ENCODE data around the gene KDM6A. TPM values are rescaled to one million over a fixed set of nuclear protein-coding genes. Genes with fewer than 3 reads are reported as not detected.

Gene KDM6A
- total RNA-seq, 1 experiment from 2014 or later: 40.9 TPM

DNA sequence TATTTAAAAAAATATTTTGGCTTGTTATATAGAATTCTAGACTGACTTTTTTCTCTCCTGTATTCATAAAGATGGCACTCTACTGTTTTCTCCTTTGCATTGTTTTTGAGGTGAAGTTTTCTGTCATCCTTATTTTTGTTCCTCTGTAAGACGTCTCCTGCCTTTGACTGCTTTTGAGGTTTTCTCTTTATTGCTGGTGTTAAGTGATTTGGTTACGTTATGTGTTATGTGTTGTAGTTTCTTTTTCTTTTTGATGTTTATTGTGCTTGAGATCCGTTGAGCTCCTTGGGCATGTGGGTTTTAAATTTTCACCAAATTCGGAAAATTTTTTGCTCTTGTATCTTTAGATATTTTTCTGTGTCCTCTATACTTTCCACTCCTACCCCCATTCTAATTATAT, 50.0 kb downstream of the KDM6A start:
- Histone ChIP-seq H3K4me1 (ENCODE audit: insufficient read depth, low read length, poor library complexity, severe bottlenecking) (peaks cover 3% of the 10 kb centered on the region), H3K36me3 (ENCODE audit: insufficient read depth, low read length, poor library complexity, severe bottlenecking) (no peaks in the 10 kb centered on the region), H3K27me3 (replicated peaks; ENCODE audit: insufficient read depth, low read depth, low read length, poor library complexity) (no peaks in the 10 kb centered on the region), H3K27ac (ENCODE audit: low read depth, low read length, poor library complexity, severe bottlenecking) (no peak overlapping the region), H3K4me3 (ENCODE audit: low read depth, low read length, poor library complexity, severe bottlenecking) (no peak overlapping the region), H3K9me3 (ENCODE audit: low read depth, low read length, poor library complexity, severe bottlenecking) (no peaks in the 10 kb centered on the region)
- TF ChIP-seq EZH2 (IDR thresholded peaks at IDR 0.05; ENCODE audit: borderline replicate concordance, low read depth, low read length, poor library complexity, severe bottlenecking): no peak
- TF ChIP-seq, protein P1, sequence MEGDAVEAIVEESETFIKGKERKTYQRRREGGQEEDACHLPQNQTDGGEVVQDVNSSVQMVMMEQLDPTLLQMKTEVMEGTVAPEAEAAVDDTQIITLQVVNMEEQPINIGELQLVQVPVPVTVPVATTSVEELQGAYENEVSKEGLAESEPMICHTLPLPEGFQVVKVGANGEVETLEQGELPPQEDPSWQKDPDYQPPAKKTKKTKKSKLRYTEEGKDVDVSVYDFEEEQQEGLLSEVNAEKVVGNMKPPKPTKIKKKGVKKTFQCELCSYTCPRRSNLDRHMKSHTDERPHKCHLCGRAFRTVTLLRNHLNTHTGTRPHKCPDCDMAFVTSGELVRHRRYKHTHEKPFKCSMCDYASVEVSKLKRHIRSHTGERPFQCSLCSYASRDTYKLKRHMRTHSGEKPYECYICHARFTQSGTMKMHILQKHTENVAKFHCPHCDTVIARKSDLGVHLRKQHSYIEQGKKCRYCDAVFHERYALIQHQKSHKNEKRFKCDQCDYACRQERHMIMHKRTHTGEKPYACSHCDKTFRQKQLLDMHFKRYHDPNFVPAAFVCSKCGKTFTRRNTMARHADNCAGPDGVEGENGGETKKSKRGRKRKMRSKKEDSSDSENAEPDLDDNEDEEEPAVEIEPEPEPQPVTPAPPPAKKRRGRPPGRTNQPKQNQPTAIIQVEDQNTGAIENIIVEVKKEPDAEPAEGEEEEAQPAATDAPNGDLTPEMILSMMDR (conservative IDR thresholded peaks at IDR 0.05; ENCODE audit: low read depth, low read length): no peak
- intact Hi-C loops (cut with micrococcal nuclease; ENCODE audit: unreplicated experiment): no loop called here
- ChIA-PET POLR2A (ENCODE audit: low non-redundant PET) (no interaction called here), CTCF (no interaction called here)
- no peak for DNase-seq (ENCODE audit: low spot score)
- BruUV-seq (replicated peaks): no TSS peak

GRCh38 chrX:44927398-44927797, 54.4 kb downstream of the KDM6A start:
- ChIA-PET CTCF (no interaction called here), POLR2A (ENCODE audit: low non-redundant PET) (no interaction called here)
- no peaks in the 10 kb centered on the region for H3K27me3 ChIP-seq (replicated peaks; ENCODE audit: insufficient read depth, low read depth, low read length, poor library complexity)
- no peak for TF ChIP-seq EZH2 (IDR thresholded peaks at IDR 0.05; ENCODE audit: borderline replicate concordance, low read depth, low read length, poor library complexity, severe bottlenecking)
- TF ChIP-seq, protein P1 (conservative IDR thresholded peaks at IDR 0.05; ENCODE audit: low read depth, low read length): no peak
- BruUV-seq (replicated peaks): TSS peak; percentile 4
- no peak overlapping the region for H3K4me3 ChIP-seq (ENCODE audit: low read depth, low read length, poor library complexity, severe bottlenecking)
- H3K4me1 ChIP-seq (ENCODE audit: insufficient read depth, low read length, poor library complexity, severe bottlenecking): no peaks in the 10 kb centered on the region
- H3K9me3 ChIP-seq (ENCODE audit: low read depth, low read length, poor library complexity, severe bottlenecking): peaks cover 9% of the 10 kb centered on the region
- intact Hi-C loops (cut with micrococcal nuclease; ENCODE audit: unreplicated experiment): no loop called here
- H3K27ac ChIP-seq (ENCODE audit: low read depth, low read length, poor library complexity, severe bottlenecking): no peak overlapping the region
- no peaks in the 10 kb centered on the region for H3K36me3 ChIP-seq (ENCODE audit: insufficient read depth, low read length, poor library complexity, severe bottlenecking)
- DNase-seq (ENCODE audit: low spot score): no peak

DNA sequence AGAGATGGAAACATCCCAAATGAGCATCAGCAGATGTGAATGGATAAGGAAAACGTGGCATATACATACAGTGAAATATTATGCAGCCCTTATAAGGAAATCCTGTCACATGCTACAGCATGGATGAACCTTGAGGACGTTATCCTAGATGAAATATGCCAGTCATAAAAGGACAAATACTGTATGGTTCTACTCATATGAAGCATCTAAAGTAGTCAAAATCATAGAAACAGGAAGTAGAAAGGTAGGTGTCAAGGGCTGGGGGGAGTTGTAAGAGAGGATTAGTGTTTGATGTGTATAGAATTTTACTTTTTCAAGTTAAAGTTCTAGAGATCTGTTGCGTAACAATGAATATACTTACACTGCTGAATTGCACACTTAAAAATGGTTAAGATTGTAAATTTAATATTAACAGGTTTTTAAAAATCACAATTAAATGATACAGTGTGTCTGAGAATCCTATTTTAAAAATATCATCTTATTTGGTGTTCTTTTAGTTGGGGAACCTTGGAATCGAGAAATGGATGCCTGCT, 58.5 kb downstream of the KDM6A start:
- H3K4me1 ChIP-seq (ENCODE audit: insufficient read depth, low read length, poor library complexity, severe bottlenecking): no peaks in the 10 kb centered on the region
- intact Hi-C loops (cut with micrococcal nuclease; ENCODE audit: unreplicated experiment): no loop called here
- POLR2A ChIA-PET (ENCODE audit: low non-redundant PET): no interaction called here
- no peaks in the 10 kb centered on the region for H3K36me3 ChIP-seq (ENCODE audit: insufficient read depth, low read length, poor library complexity, severe bottlenecking)
- TF ChIP-seq, protein P1 (conservative IDR thresholded peaks at IDR 0.05; ENCODE audit: low read depth, low read length): no peak
- TF ChIP-seq EZH2 (IDR thresholded peaks at IDR 0.05; ENCODE audit: borderline replicate concordance, low read depth, low read length, poor library complexity, severe bottlenecking): no peak
- H3K9me3 ChIP-seq (ENCODE audit: low read depth, low read length, poor library complexity, severe bottlenecking): peaks cover 9% of the 10 kb centered on the region
- CTCF ChIA-PET: no interaction called here
- no TSS peak for BruUV-seq (replicated peaks)
- H3K4me3 ChIP-seq (ENCODE audit: low read depth, low read length, poor library complexity, severe bottlenecking): no peak overlapping the region
- H3K27ac ChIP-seq (ENCODE audit: low read depth, low read length, poor library complexity, severe bottlenecking): no peak overlapping the region
- H3K27me3 ChIP-seq (replicated peaks; ENCODE audit: insufficient read depth, low read depth, low read length, poor library complexity): no peaks in the 10 kb centered on the region
- no peak for DNase-seq (ENCODE audit: low spot score)

Measured in A673 (cell line).